ENCODE measurements around the gene STAG3. TPM values are rescaled to one million over a fixed set of nuclear protein-coding genes. Genes with fewer than 3 reads are reported as not detected.

STAG3 gene
- total RNA-seq, 1 experiment from 2014 or later: 1.7 TPM

GRCh38 chr7:100171840-100172239 is 5.9 kb upstream of the STAG3 start:
- no peaks in the 10 kb centered on the region; the same call in 1 of the 2 replicates for H3K36me3 ChIP-seq (ENCODE audit: control insufficient read depth, insufficient read depth, low read length)
- H3K4me1 ChIP-seq (ENCODE audit: control insufficient read depth, insufficient read depth, low read length): peaks cover 7% of the 10 kb centered on the region
- no peaks in the 10 kb centered on the region for H3K9me3 ChIP-seq (ENCODE audit: control insufficient read depth, insufficient read depth, low read depth, low read length)
- no peak for TF ChIP-seq CTCF (IDR thresholded peaks at IDR 0.05)
- no peak for TF ChIP-seq TCF7L2 (IDR thresholded peaks at IDR 0.05; ENCODE audit: low read depth, low read length)
- no peak for TF ChIP-seq SIN3A (IDR thresholded peaks at IDR 0.05; ENCODE audit: borderline replicate concordance, insufficient read depth, low read depth, low read length)
- TF ChIP-seq POLR2AphosphoS5 (IDR thresholded peaks at IDR 0.05; ENCODE audit: low read depth, low read length): no peak
- TF ChIP-seq REST (IDR thresholded peaks at IDR 0.05; ENCODE audit: insufficient read depth in 1 of 2, low read depth in 2 of 2, low read length in 1 of 2): no peak
- in situ Hi-C loops (cut with HindIII; ENCODE audit: low pct_unique_long_range_greater_than_20kb, low sequenced_read_pairs): no loop called here
- POLR2A ChIA-PET: no interaction called here
- BruUV-seq (replicated peaks): no TSS peak
- ATAC-seq (peak; percentile 14), DNase-seq (ENCODE audit: low read depth, low spot score) (no peak)
- H3K4me3 ChIP-seq (ENCODE audit: low read depth in 2 of 2, low read length in 2 of 2): peak overlapping the region; percentile 36 to 44
- no peaks in the 10 kb centered on the region for H3K27me3 ChIP-seq (ENCODE audit: control insufficient read depth, insufficient read depth, low read length)
- CTCF ChIA-PET: interaction anchor here (0.6 kb wide), 1 partner anchor 37 kb away, joined by 7 read pairs; no protein-coding TSS in a partner anchor
- intact Hi-C loops (cut with micrococcal nuclease; ENCODE audit: unreplicated experiment): no loop called here
- H3K27ac ChIP-seq (ENCODE audit: low read length): no peak overlapping the region

- Histone ChIP-seq H3K4me1 (ENCODE audit: control insufficient read depth, insufficient read depth, low read length) (peaks cover 3% of the 10 kb centered on the region; the same call in 1 of the 2 replicates), H3K27me3 (ENCODE audit: control insufficient read depth, insufficient read depth, low read length) (no peaks in the 10 kb centered on the region), H3K27ac (ENCODE audit: low read length) (no peak overlapping the region), H3K4me3 (ENCODE audit: low read depth in 2 of 2, low read length in 2 of 2) (no peak overlapping the region), H3K36me3 (ENCODE audit: control insufficient read depth, insufficient read depth, low read length) (peaks cover 2% of the 10 kb centered on the region; the same call in 1 of the 2 replicates), H3K9me3 (ENCODE audit: control insufficient read depth, insufficient read depth, low read depth, low read length) (no peaks in the 10 kb centered on the region)
- CTCF ChIA-PET: no interaction called here
- intact Hi-C loops (cut with micrococcal nuclease; ENCODE audit: unreplicated experiment) (no loop called here), in situ Hi-C loops (cut with HindIII; ENCODE audit: low pct_unique_long_range_greater_than_20kb, low sequenced_read_pairs) (no loop called here)
- TF ChIP-seq SIN3A (IDR thresholded peaks at IDR 0.05; ENCODE audit: borderline replicate concordance, insufficient read depth, low read depth, low read length) (no peak), TCF7L2 (IDR thresholded peaks at IDR 0.05; ENCODE audit: low read depth, low read length) (no peak), POLR2AphosphoS5 (IDR thresholded peaks at IDR 0.05; ENCODE audit: low read depth, low read length) (no peak), CTCF (IDR thresholded peaks at IDR 0.05) (no peak), REST (IDR thresholded peaks at IDR 0.05; ENCODE audit: insufficient read depth in 1 of 2, low read depth in 2 of 2, low read length in 1 of 2) (no peak)
- DNase-seq (ENCODE audit: low read depth, low spot score) (no peak), ATAC-seq (no peak)
- BruUV-seq (replicated peaks): no TSS peak
- POLR2A ChIA-PET: no interaction called here
These were observed 3.8 kb upstream of the STAG3 start for GRCh38 chr7:100173806-100174495.

Measured in Panc1 (cell line).